ENCODE data around the gene CTNND2. TPM values are rescaled to one million over a fixed set of nuclear protein-coding genes. Genes with fewer than 3 reads are reported as not detected.

CTNND2 gene
- total RNA-seq, 2 experiments from 2014 or later = 0.20 TPM; not detected in 1

DNA sequence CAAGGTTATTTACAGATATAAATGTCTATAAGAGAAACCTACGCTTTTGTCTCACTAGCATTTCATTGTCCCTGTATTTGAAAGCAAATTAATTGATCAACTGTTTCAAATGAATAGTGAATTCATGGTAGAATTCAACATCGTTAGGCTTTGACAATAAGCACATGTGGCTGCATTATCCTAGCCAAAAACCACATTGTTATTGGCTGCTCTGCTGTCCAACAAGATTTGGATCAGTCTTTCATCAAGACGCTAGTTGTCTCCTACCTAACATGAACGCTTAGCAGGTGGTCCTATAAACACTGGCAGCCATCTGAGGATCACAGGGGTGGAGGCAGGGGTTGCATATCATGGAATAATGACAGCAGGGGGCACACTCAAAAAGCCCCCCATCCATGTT, 455.0 kb downstream of the CTNND2 start:
- Mint-ChIP-seq H3K36me3 (ENCODE audit: low read depth) (no peaks in the 10 kb centered on the region), H3K9me3 (no peaks in the 10 kb centered on the region), H3K4me1 (ENCODE audit: low read depth) (no peaks in the 10 kb centered on the region), H3K27ac (no peak overlapping the region), H3K4me3 (no peak overlapping the region), H3K27me3 (no peaks in the 10 kb centered on the region)
- Histone ChIP-seq H3K4me3 (ENCODE audit: low read length) (no peak overlapping the region), H3K27ac (ENCODE audit: low read depth in 1 of 2, low read length in 2 of 2) (no peak overlapping the region), H3K27me3 (ENCODE audit: control insufficient read depth in 1 of 2, insufficient read depth in 2 of 2, low read length in 2 of 2) (peaks cover 0 to 3% of the 10 kb centered on the region in 2 experiments), H3K4me1 (ENCODE audit: insufficient read depth, low read length) (no peaks in the 10 kb centered on the region), H3K9me3 (ENCODE audit: control insufficient read depth in 1 of 2, insufficient read depth in 1 of 2, low read length in 2 of 2) (no peaks in the 10 kb centered on the region), H3K36me3 (ENCODE audit: insufficient read depth, low read length) (no peaks in the 10 kb centered on the region)
- ATAC-seq (ENCODE audit: poor library complexity) (no peak), DNase-seq (no peak)
- ChIA-PET POLR2A (no interaction called here), CTCF (no interaction called here)
- TF ChIP-seq, protein P1, sequence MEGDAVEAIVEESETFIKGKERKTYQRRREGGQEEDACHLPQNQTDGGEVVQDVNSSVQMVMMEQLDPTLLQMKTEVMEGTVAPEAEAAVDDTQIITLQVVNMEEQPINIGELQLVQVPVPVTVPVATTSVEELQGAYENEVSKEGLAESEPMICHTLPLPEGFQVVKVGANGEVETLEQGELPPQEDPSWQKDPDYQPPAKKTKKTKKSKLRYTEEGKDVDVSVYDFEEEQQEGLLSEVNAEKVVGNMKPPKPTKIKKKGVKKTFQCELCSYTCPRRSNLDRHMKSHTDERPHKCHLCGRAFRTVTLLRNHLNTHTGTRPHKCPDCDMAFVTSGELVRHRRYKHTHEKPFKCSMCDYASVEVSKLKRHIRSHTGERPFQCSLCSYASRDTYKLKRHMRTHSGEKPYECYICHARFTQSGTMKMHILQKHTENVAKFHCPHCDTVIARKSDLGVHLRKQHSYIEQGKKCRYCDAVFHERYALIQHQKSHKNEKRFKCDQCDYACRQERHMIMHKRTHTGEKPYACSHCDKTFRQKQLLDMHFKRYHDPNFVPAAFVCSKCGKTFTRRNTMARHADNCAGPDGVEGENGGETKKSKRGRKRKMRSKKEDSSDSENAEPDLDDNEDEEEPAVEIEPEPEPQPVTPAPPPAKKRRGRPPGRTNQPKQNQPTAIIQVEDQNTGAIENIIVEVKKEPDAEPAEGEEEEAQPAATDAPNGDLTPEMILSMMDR (IDR thresholded peaks at IDR 0.05) = no peak
- intact Hi-C loops (cut with DNase I, micrococcal nuclease) = no loop called here

DNA sequence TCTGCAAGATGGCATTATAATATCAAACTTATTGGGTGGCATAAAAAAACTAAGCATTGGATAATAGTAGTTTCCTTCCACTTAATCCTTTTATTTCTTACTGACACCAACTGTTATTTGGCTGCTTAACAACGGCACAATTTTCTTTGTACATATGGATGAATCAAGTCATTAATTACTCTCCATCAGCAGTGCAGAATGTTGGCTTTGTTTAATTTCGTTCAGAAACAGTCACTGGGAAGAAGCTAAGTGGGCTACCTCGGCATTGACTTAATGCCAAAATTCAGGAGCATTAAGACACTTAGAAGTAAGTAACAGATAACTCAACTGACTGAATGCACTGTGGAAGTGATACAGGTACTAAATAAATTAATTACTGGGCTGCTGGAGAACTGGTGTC, 460.4 kb downstream of the CTNND2 start:
- POLR2A ChIA-PET = no interaction called here
- no peaks in the 10 kb centered on the region for H3K4me1 Mint-ChIP-seq (ENCODE audit: low read depth)
- H3K27me3 Mint-ChIP-seq = no peaks in the 10 kb centered on the region
- H3K36me3 ChIP-seq (ENCODE audit: insufficient read depth, low read length) = no peaks in the 10 kb centered on the region
- peaks cover 0 to 3% of the 10 kb centered on the region in 2 experiments for H3K27me3 ChIP-seq (ENCODE audit: control insufficient read depth in 1 of 2, insufficient read depth in 2 of 2, low read length in 2 of 2)
- H3K36me3 Mint-ChIP-seq (ENCODE audit: low read depth) = no peaks in the 10 kb centered on the region
- no peak overlapping the region for H3K4me3 Mint-ChIP-seq
- no peak for DNase-seq
- no peaks in the 10 kb centered on the region for H3K4me1 ChIP-seq (ENCODE audit: insufficient read depth, low read length)
- no peaks in the 10 kb centered on the region for H3K9me3 Mint-ChIP-seq
- CTCF ChIA-PET = no interaction called here
- H3K27ac ChIP-seq (ENCODE audit: low read depth in 1 of 2, low read length in 2 of 2) = no peak overlapping the region
- intact Hi-C loops (cut with DNase I, micrococcal nuclease) = no loop called here
- no peak overlapping the region for H3K4me3 ChIP-seq (ENCODE audit: low read length)
- ATAC-seq (ENCODE audit: poor library complexity) = no peak
- H3K27ac Mint-ChIP-seq = no peak overlapping the region
- H3K9me3 ChIP-seq (ENCODE audit: control insufficient read depth in 1 of 2, insufficient read depth in 1 of 2, low read length in 2 of 2) = no peaks in the 10 kb centered on the region
- TF ChIP-seq, protein P1 (IDR thresholded peaks at IDR 0.05) = no peak

DNA sequence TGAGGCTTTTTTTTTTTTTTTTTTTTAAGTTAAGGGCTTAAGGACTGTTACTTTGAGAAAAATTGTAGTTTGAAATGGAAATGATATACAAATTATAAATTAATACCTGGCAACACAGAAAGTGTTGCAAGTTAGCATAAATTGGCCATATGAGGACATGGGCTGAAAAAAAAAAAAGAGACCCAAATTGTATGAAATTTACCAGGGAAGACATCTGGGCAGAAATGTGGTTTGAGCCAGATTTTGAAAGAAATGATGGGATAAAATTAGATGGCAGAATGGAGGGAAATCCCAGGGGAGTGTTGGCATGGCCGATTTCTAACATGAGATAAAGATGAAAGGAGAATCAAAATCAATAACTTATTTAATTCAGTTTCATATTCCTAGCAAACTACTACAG, 472.1 kb downstream of the CTNND2 start:
- H3K4me3 Mint-ChIP-seq = no peak overlapping the region
- H3K4me1 Mint-ChIP-seq (ENCODE audit: low read depth) = no peaks in the 10 kb centered on the region
- H3K27me3 ChIP-seq (ENCODE audit: control insufficient read depth in 1 of 2, insufficient read depth in 2 of 2, low read length in 2 of 2) = no peaks in the 10 kb centered on the region

More for the DNA sequence above, 472.1 kb downstream of the CTNND2 start:
- Mint-ChIP-seq H3K27me3 (peaks cover 10% of the 10 kb centered on the region), H3K9me3 (no peaks in the 10 kb centered on the region), H3K27ac (no peak overlapping the region), H3K36me3 (ENCODE audit: low read depth) (no peaks in the 10 kb centered on the region)
- Histone ChIP-seq H3K4me3 (ENCODE audit: low read length) (no peak overlapping the region), H3K4me1 (ENCODE audit: insufficient read depth, low read length) (no peaks in the 10 kb centered on the region), H3K27ac (ENCODE audit: low read depth in 1 of 2, low read length in 2 of 2) (no peak overlapping the region), H3K36me3 (ENCODE audit: insufficient read depth, low read length) (no peaks in the 10 kb centered on the region), H3K9me3 (ENCODE audit: control insufficient read depth in 1 of 2, insufficient read depth in 1 of 2, low read length in 2 of 2) (no peaks in the 10 kb centered on the region)
- ChIA-PET POLR2A (no interaction called here), CTCF (no interaction called here)
- ATAC-seq (ENCODE audit: poor library complexity) (no peak), DNase-seq (no peak)
- TF ChIP-seq, protein P1 (IDR thresholded peaks at IDR 0.05) = no peak
- intact Hi-C loops (cut with DNase I, micrococcal nuclease) = no loop called here

Data from CD4-positive, alpha-beta T cell (primary cell).